Stimulated activated CD8-positive, alpha-beta memory T cell treated with anti-CD3 and anti-CD28 coated beads, Interleukin-15, amount 100 ng/mL, for 1 hour (primary cell): ENCODE data around the gene SLC28A2.
"Not testable (repeated sequence)": the region's sequence is repeated elsewhere in the genome, so short reads cannot be mapped to it uniquely, and the experiment has no call there.

Source experiments
- DNase-seq: peaks from one replicate; pipeline ENCODE4 v3.0.0-alpha.2; 2020; ENCODE audit warnings: low read depth

SLC28A2 gene, protein sequence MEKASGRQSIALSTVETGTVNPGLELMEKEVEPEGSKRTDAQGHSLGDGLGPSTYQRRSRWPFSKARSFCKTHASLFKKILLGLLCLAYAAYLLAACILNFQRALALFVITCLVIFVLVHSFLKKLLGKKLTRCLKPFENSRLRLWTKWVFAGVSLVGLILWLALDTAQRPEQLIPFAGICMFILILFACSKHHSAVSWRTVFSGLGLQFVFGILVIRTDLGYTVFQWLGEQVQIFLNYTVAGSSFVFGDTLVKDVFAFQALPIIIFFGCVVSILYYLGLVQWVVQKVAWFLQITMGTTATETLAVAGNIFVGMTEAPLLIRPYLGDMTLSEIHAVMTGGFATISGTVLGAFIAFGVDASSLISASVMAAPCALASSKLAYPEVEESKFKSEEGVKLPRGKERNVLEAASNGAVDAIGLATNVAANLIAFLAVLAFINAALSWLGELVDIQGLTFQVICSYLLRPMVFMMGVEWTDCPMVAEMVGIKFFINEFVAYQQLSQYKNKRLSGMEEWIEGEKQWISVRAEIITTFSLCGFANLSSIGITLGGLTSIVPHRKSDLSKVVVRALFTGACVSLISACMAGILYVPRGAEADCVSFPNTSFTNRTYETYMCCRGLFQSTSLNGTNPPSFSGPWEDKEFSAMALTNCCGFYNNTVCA

DNA sequence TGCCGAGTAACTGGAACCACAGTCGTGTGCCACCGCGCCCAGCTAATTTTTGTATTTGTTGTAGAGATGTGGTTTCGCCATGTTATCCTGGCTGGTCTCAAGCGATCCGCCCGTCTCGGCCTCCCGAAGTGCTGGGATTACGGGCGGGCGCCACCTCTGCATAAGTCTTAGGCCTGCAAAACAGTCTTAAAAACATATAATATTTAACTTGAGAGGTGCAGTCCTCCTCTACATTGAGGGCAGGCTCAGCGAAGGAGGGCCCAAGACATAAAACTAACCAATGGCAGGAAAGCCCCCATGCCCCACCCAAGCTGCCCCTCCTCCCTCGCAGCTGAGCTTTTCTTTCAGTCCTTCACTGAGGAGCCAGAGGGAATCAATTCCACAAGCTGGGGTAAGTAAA is at the start of gene SLC28A2:
TSS of gene SLC28A2 (plus strand) at position 347 of the 400 bp plus-strand sequence. CDS start 982 bp downstream, outside the sequence.
- DNase-seq = no peak

DNA sequence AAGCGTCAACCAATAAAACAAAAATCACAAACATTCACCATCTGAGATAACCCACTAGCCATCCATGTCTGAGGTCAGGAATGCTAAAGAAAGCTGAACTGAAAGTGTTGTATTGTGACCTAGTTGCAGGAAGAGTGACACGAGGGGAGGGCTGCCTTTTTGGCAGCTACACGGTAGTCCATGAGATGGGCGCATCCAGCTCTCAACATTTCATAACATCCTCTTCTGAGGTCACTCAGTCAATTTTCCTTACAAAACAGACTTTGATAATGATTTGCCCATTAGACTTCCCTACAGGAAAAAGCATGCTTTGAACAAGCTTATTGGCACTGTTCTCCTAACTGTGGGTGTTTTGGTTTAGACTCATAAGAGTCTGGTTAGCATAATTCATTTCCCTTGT is 48.9 kb upstream of the SLC28A2 start:
- DNase-seq = no peak

- no peak for DNase-seq
Measured at GRCh38 chr15:45205192-45205591, 46.8 kb upstream of the SLC28A2 start.

- no peak for DNase-seq
Measured at GRCh38 chr15:45212493-45212892, 39.5 kb upstream of the SLC28A2 start.

- DNase-seq = no peak
Measured at GRCh38 chr15:45221053-45221599, 30.9 kb upstream of the SLC28A2 start.

DNA sequence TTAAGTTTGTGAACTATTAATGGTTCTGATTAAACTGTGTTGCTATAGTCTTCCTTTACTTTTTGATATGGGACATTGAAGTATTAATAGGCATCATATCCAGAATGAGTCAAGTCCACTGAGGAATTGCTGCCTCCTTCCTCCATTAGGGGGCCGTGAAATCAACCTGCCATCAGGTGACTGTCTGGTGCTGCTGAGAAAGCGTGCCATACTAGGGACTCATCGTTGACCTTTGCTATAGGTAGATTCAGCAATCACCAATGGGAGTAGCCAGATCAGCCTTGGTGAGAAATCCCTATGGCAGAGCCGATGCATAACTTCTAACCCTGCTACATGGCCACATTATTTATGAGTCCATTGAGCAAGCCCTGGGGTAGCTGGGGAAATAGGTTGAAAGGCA is 30.1 kb upstream of the SLC28A2 start:
- DNase-seq = no peak

GRCh38 chr15:45224621-45225217 is 27.3 kb upstream of the SLC28A2 start:
- no peak for DNase-seq

DNA sequence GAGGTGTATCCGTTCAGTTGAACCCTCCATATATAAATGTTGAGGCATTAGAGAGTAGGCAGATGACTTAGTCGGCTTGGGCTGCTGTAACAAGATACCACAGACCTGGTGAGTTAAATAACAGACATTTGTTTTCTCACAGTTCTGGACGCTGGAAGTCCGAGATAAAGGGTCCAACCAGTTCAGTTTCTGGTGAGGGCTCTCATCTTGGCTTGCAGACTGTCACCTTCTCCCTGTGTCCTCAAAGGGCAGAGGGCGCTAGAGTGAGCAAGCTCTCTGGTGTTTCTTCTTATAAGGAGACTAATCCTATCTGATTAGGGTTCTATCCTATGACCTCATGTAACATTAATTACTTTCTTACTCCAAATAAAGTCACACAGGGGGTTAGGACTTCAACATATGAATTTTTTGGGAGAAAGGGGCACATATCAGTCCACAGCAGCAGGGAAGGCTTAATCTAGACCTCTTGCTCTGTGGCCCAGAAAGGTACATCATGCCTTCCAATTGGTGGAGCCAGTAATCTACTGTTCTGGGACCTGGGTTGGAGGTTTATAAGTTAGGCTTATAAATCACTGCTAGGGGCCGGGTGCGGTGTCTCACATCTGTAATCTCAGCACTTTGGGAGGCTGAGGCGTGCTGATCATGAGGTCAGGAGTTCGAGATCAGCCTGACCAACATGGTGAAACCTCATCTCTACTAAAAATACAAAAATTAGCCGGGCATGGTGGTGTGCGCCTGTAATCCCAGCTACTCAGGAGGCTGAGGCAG is 26.3 kb upstream of the SLC28A2 start:
- no peak for DNase-seq

DNA sequence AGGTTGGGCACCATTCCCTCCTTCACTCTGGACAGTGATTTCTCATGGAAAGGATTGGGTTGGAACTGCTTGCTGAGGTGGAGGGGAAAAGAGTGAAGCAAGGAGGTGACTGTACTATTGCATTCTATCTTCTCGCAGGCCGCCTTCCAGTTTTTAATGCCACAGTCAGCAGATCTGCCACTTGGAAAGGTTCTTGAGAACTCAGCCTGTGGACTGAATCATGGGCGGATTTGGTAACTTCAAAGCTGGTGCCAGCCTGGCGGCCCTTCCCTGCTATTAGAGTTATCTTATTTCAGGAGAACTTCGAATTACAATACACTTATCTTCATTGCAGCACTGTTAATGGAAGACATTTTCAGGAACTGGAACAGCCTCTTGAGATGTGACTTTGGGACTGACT is 23.1 kb upstream of the SLC28A2 start:
- DNase-seq = no peak

GRCh38 chr15:45230245-45230965 is 21.6 kb upstream of the SLC28A2 start:
- DNase-seq = no peak

- no peak for DNase-seq
Measured at GRCh38 chr15:45231132-45231531, 20.9 kb upstream of the SLC28A2 start.

GRCh38 chr15:45231864-45232562 is 20.0 kb upstream of the SLC28A2 start:
- no peak for DNase-seq

- DNase-seq = no peak
Measured at GRCh38 chr15:45234562-45235235, 17.3 kb upstream of the SLC28A2 start.

GRCh38 chr15:45236806-45237205 is 15.2 kb upstream of the SLC28A2 start:
- not testable (repeated sequence) for DNase-seq

GRCh38 chr15:45242289-45242688 is 9.7 kb upstream of the SLC28A2 start:
- no peak for DNase-seq

GRCh38 chr15:45249125-45249780 is 2.8 kb upstream of the SLC28A2 start:
- no peak for DNase-seq

GRCh38 chr15:45253330-45253729 is 1.3 kb downstream of the SLC28A2 start:
- no peak for DNase-seq

GRCh38 chr15:45254405-45254804 is 2.4 kb downstream of the SLC28A2 start:
- DNase-seq = no peak

DNA sequence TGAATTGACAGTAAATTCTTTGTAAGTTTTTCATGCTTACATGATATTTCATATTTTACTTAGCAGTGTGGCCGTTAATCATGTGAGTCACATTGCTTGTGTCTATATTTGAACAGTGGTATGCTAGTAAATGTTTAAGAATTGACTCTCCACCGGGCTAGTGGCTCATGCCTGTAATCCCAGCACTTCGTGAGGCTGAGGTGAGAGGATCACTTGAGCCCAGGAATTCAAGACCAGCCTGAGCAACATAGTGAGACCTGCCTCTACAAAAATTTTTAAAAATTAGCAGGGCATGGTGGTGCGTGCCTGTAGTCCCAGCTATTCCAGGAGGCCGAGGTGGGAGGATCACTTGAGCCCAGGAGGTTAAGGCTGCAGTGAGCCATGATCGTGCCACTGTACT is 2.8 kb downstream of the SLC28A2 start:
- not testable (repeated sequence) for DNase-seq

- no peak for DNase-seq
Measured at GRCh38 chr15:45259796-45260195, 7.8 kb downstream of the SLC28A2 start.
